ENCODE measurements around the gene DCAF5.

The DCAF5 gene

DNA sequence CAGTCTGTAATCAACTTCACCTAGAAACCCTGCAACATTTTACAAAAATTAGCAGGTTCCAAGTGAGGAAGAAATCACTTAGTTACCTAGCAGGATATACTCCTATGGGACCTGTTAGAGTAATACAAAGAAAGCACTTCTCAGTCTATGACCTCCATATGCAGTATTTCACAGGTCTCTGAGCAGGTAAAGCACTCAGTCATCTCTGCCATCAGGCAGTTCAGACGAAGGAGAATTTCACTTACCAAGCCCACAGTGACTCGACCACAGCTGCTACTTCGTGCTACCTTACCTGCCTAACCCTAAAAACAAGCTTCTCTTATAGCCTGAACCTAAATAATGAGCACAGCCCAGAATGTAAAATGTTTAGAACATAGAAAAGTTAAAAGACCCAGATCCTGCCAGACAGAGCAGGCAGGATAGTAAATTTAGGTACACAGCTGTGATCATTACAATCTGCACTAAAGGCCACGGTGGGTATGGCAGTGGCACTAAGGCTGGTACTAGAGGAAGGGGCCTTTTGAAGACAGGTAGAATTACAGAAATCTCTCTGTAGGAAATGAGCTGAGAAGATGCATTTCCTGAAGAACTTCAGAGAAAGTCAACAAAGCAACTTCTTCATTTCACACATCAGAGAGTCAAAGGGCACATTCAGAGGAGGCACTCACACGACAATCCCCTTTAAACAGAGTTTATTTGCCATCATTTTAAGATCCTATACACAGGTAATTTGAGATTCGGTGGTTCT lies 35.7 kb downstream of the DCAF5 start:
- Histone ChIP-seq H3K27ac (ENCODE audit: low read length) (no peak overlapping the region), H3K36me3 (ENCODE audit: control insufficient read depth, insufficient read depth, low read length) (0 out of 2 replicates have a peak, but pooled peaks cover 2% of the 10 kb centered on the region), H3K9me3 (ENCODE audit: control insufficient read depth, insufficient read depth, low read length) (no peaks in the 10 kb centered on the region), H3K27me3 (ENCODE audit: control insufficient read depth, insufficient read depth, low read length) (no peaks in the 10 kb centered on the region), H3K4me1 (ENCODE audit: control insufficient read depth, insufficient read depth, low read length) (no peaks in the 10 kb centered on the region), H3K4me3 (ENCODE audit: low read length) (no peak overlapping the region)
- DNase-seq (ENCODE audit: low read depth, low spot score) = no peak
- WGBS (ENCODE audit: insufficient coverage, insufficient read length) = no CpG with 5 or more reads among the region's 6 CpGs

DNA sequence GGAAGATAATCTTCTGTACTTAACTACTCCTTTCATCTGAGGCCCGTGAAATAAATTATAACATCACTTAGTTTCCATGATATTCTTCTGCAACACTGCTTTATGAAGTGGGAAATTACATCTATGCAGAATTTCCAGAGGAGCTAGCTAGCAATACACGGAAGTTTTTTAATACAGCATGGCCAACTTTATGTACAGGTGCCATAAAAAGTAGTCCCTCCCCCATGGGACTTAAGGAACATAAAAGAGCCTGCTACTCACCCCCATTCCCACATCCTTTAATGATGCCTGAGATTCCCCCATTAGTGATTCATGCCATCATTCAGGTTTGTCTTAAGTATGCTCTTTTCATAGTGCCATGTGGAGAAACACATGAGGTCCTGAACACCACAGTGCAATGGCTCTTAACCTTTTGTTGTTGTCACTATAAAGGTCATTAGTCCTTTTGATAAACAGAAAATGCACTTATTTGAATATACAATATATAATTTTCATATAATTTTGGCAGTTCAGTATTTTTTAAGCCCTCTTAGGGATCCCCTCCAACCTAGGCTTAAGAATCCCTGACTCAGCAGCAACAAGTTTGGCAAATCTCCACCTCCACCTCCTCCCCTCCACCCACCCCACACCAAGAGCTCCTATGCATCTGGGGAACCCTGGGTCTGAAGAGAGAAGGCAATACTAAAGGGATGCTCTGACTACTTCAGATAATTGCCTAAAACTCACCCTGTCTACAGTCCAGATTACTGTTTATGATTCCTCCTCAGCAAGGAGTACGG lies 37.3 kb downstream of the DCAF5 start:
- Histone ChIP-seq H3K4me1 (ENCODE audit: control insufficient read depth, insufficient read depth, low read length) (no peaks in the 10 kb centered on the region), H3K9me3 (ENCODE audit: control insufficient read depth, insufficient read depth, low read length) (no peaks in the 10 kb centered on the region), H3K27me3 (ENCODE audit: control insufficient read depth, insufficient read depth, low read length) (no peaks in the 10 kb centered on the region), H3K4me3 (ENCODE audit: low read length) (no peak overlapping the region), H3K27ac (ENCODE audit: low read length) (no peak overlapping the region), H3K36me3 (ENCODE audit: control insufficient read depth, insufficient read depth, low read length) (no peaks in the 10 kb centered on the region)
- WGBS (ENCODE audit: insufficient coverage, insufficient read length) = no CpG with 5 or more reads among the region's 3 CpGs
- DNase-seq (ENCODE audit: low read depth, low spot score) = no peak

- Histone ChIP-seq H3K36me3 (ENCODE audit: control insufficient read depth, insufficient read depth, low read length) (no peaks in the 10 kb centered on the region), H3K4me3 (ENCODE audit: low read length) (no peak overlapping the region), H3K4me1 (ENCODE audit: control insufficient read depth, insufficient read depth, low read length) (no peaks in the 10 kb centered on the region), H3K27ac (ENCODE audit: low read length) (no peak overlapping the region), H3K9me3 (ENCODE audit: control insufficient read depth, insufficient read depth, low read length) (no peaks in the 10 kb centered on the region), H3K27me3 (ENCODE audit: control insufficient read depth, insufficient read depth, low read length) (no peaks in the 10 kb centered on the region)
- WGBS (ENCODE audit: insufficient coverage, insufficient read length) = no CpG with 5 or more reads among the region's 2 CpGs
- no peak for DNase-seq (ENCODE audit: low read depth, low spot score)
These were observed 38.2 kb downstream of the DCAF5 start for GRCh38 chr14:69114763-69115162.

- Histone ChIP-seq H3K27ac (ENCODE audit: low read length) (no peak overlapping the region), H3K36me3 (ENCODE audit: control insufficient read depth, insufficient read depth, low read length) (no peaks in the 10 kb centered on the region), H3K4me1 (ENCODE audit: control insufficient read depth, insufficient read depth, low read length) (0 out of 2 replicates have a peak, but pooled peaks cover 2% of the 10 kb centered on the region), H3K4me3 (ENCODE audit: low read length) (no peak overlapping the region), H3K27me3 (ENCODE audit: control insufficient read depth, insufficient read depth, low read length) (no peaks in the 10 kb centered on the region; the same call in 1 of the 2 replicates), H3K9me3 (ENCODE audit: control insufficient read depth, insufficient read depth, low read length) (no peaks in the 10 kb centered on the region)
- no CpG with 5 or more reads among the region's 3 CpGs for WGBS (ENCODE audit: insufficient coverage, insufficient read length)
- no peak for DNase-seq (ENCODE audit: low read depth, low spot score)
These were observed 44.6 kb downstream of the DCAF5 start for GRCh38 chr14:69108358-69108757.

- no peak for DNase-seq (ENCODE audit: low read depth, low spot score)
These were observed 45.4 kb downstream of the DCAF5 start for GRCh38 chr14:69107407-69108003.

DNA sequence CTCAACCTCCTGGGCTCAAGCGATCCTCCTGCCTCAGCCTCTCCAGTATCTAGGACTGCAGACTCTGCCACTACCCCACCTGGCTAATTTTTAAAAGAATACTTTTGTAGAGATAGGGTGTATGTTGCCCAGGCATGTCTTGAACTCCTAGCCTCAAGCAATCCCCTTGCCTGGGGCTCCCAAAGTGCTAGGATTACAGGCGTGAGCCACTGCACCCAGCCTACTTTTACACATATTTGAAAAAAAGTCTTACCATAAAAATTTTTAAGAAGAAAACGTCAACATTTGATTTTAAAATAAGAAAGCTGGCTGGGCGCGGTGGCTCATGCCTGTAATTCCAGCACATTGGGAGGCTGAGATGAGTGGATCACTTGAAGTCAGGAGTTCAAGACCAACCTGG lies 46.5 kb downstream of the DCAF5 start:
- DNase-seq (ENCODE audit: low read depth, low spot score) = no peak
- no peaks in the 10 kb centered on the region; the same call in 1 of the 2 replicates for H3K27me3 ChIP-seq (ENCODE audit: control insufficient read depth, insufficient read depth, low read length)
- no CpG with 5 or more reads among the region's 5 CpGs for WGBS (ENCODE audit: insufficient coverage, insufficient read length)
- H3K4me3 ChIP-seq (ENCODE audit: low read length) = no peak overlapping the region
- no peak overlapping the region for H3K27ac ChIP-seq (ENCODE audit: low read length)
- H3K4me1 ChIP-seq (ENCODE audit: control insufficient read depth, insufficient read depth, low read length) = 0 out of 2 replicates have a peak, but pooled peaks cover 2% of the 10 kb centered on the region
- H3K9me3 ChIP-seq (ENCODE audit: control insufficient read depth, insufficient read depth, low read length) = no peaks in the 10 kb centered on the region
- no peaks in the 10 kb centered on the region for H3K36me3 ChIP-seq (ENCODE audit: control insufficient read depth, insufficient read depth, low read length)

More at GRCh38 chr14:69107407-69108003, 45.4 kb downstream of the DCAF5 start:
- no peak overlapping the region for H3K4me3 ChIP-seq (ENCODE audit: low read length)
- no peaks in the 10 kb centered on the region for H3K36me3 ChIP-seq (ENCODE audit: control insufficient read depth, insufficient read depth, low read length)
- no peaks in the 10 kb centered on the region; the same call in 1 of the 2 replicates for H3K27me3 ChIP-seq (ENCODE audit: control insufficient read depth, insufficient read depth, low read length)
- WGBS (ENCODE audit: insufficient coverage, insufficient read length) = no CpG with 5 or more reads among the region's 3 CpGs
- H3K9me3 ChIP-seq (ENCODE audit: control insufficient read depth, insufficient read depth, low read length) = no peaks in the 10 kb centered on the region
- 0 out of 2 replicates have a peak, but pooled peaks cover 2% of the 10 kb centered on the region for H3K4me1 ChIP-seq (ENCODE audit: control insufficient read depth, insufficient read depth, low read length)
- H3K27ac ChIP-seq (ENCODE audit: low read length) = no peak overlapping the region

- no peaks in the 10 kb centered on the region; the same call in 1 of the 2 replicates for H3K27me3 ChIP-seq (ENCODE audit: control insufficient read depth, insufficient read depth, low read length)
- H3K4me1 ChIP-seq (ENCODE audit: control insufficient read depth, insufficient read depth, low read length) = 0 out of 2 replicates have a peak, but pooled peaks cover 2% of the 10 kb centered on the region
- no peaks in the 10 kb centered on the region for H3K36me3 ChIP-seq (ENCODE audit: control insufficient read depth, insufficient read depth, low read length)
- DNase-seq (ENCODE audit: low read depth, low spot score) = no peak
- H3K9me3 ChIP-seq (ENCODE audit: control insufficient read depth, insufficient read depth, low read length) = no peaks in the 10 kb centered on the region
- H3K27ac ChIP-seq (ENCODE audit: low read length) = no peak overlapping the region
- no peak overlapping the region for H3K4me3 ChIP-seq (ENCODE audit: low read length)
- no CpG with 5 or more reads among the region's 2 CpGs for WGBS (ENCODE audit: insufficient coverage, insufficient read length)
These were observed 47.6 kb downstream of the DCAF5 start for GRCh38 chr14:69105326-69105725.

DNA sequence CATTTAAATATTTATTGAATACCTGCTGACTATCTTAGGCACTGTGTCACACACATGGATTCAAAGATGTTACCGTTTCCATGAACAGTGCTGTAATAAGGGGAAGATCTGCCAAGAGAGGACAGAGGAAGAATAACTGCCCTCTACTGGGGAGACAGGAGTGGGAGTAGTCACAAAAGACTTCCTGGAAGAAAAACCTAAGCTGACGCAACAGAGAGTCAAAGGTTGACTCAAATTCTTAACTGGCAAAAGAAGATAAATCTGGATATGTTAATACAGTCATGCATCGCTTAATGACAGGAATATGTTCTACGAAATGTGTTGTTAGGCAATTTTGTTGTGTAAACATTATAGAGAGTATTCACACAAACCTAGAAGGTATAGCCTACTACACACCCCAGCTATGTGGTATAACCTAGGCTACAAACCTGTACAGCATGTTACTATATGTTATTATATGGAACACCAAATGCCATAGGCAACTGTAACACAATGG lies 51.5 kb downstream of the DCAF5 start:
- Histone ChIP-seq H3K27me3 (ENCODE audit: control insufficient read depth, insufficient read depth, low read length) (no peaks in the 10 kb centered on the region), H3K9me3 (ENCODE audit: control insufficient read depth, insufficient read depth, low read length) (no peaks in the 10 kb centered on the region), H3K4me1 (ENCODE audit: control insufficient read depth, insufficient read depth, low read length) (peaks cover 5% of the 10 kb centered on the region; the same call in 1 of the 2 replicates), H3K27ac (ENCODE audit: low read length) (no peak overlapping the region), H3K4me3 (ENCODE audit: low read length) (no peak overlapping the region), H3K36me3 (ENCODE audit: control insufficient read depth, insufficient read depth, low read length) (no peaks in the 10 kb centered on the region)
- no peak for DNase-seq (ENCODE audit: low read depth, low spot score)
- no CpG with 5 or more reads among the region's 4 CpGs for WGBS (ENCODE audit: insufficient coverage, insufficient read length)

- H3K36me3 ChIP-seq (ENCODE audit: control insufficient read depth, insufficient read depth, low read length) = no peaks in the 10 kb centered on the region
- WGBS (ENCODE audit: insufficient coverage, insufficient read length) = no CpG with 5 or more reads among the region's 2 CpGs
- no peak for DNase-seq (ENCODE audit: low read depth, low spot score)
- no peaks in the 10 kb centered on the region for H3K9me3 ChIP-seq (ENCODE audit: control insufficient read depth, insufficient read depth, low read length)
- no peaks in the 10 kb centered on the region for H3K27me3 ChIP-seq (ENCODE audit: control insufficient read depth, insufficient read depth, low read length)
- H3K27ac ChIP-seq (ENCODE audit: low read length) = no peak overlapping the region
- peaks cover 7% of the 10 kb centered on the region; the same call in 1 of the 2 replicates for H3K4me1 ChIP-seq (ENCODE audit: control insufficient read depth, insufficient read depth, low read length)
- H3K4me3 ChIP-seq (ENCODE audit: low read length) = no peak overlapping the region
These were observed 54.9 kb downstream of the DCAF5 start for GRCh38 chr14:69097974-69098373.

GRCh38 chr14:69096781-69097475 lies 56.0 kb downstream of the DCAF5 start:
- peaks cover 7% of the 10 kb centered on the region; the same call in 1 of the 2 replicates for H3K4me1 ChIP-seq (ENCODE audit: control insufficient read depth, insufficient read depth, low read length)
- H3K27me3 ChIP-seq (ENCODE audit: control insufficient read depth, insufficient read depth, low read length) = no peaks in the 10 kb centered on the region
- no peaks in the 10 kb centered on the region for H3K9me3 ChIP-seq (ENCODE audit: control insufficient read depth, insufficient read depth, low read length)
- H3K4me3 ChIP-seq (ENCODE audit: low read length) = no peak overlapping the region
- H3K27ac ChIP-seq (ENCODE audit: low read length) = no peak overlapping the region
- no peaks in the 10 kb centered on the region for H3K36me3 ChIP-seq (ENCODE audit: control insufficient read depth, insufficient read depth, low read length)
- no peak for DNase-seq (ENCODE audit: low read depth, low spot score)
- no CpG with 5 or more reads among the region's 4 CpGs for WGBS (ENCODE audit: insufficient coverage, insufficient read length)
